ENCODE data around the gene PDIA5. TPM values are rescaled to one million over a fixed set of nuclear protein-coding genes. Genes with fewer than 3 reads are reported as not detected.

Gene PDIA5
- 10 to 100 TPM in 1 of 4 donors, 1 to 10 TPM in 3; 4.6 to 17.1 (median 5.3) TPM for total RNA-seq

DNA sequence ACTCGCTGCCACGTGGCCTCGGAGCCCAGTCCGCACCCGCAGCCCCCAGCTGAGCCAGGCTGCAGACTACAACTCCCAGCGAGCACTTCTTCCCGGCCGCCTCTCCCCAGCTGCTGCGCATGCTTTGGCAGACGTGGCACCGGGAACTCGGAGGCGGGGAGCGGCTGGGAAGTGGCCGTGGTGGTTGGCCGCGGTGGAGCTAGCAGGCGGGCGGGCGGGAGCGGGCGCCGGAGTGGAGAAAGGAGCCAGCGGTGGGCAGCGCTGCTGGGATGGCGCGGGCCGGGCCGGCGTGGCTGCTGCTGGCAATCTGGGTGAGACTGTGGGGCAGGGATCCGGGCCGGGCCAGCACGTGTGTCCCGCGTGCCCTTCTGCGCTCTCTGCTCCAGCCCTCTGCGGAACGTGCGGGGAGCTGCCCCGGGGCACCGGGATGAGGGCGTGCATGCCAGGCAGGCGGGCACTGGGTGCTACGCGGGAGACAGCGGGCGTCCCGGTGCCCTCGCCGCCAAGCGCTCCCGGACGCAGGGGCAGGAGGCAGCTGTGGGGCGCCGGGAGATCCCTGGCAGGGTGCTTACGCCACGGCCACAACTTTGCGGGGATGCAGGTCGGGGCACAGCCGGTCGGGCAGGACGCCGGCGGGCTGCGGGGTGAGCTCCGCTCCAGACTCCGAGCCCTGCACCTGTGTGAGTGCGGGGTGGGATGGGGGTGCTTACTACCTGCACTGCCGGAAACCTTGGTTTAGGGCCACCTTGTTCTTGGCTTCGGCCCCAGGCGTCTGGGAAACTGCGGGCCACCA is at the start of gene PDIA5:
Gene PDIA5 (plus strand): TSS at position 130 of the 793 bp plus-strand sequence. CDS start 140 bp downstream, at position 270.
- intact Hi-C loops (cut with DNase I; ENCODE audit: low total_unique reads), result no loop called here
- WGBS, 2 donors, result 0% methylated on average over 18 to 42 of the region's 72 CpGs
- TF ChIP-seq POLR2A (IDR thresholded peaks at IDR 0.05), result no peak
- TF ChIP-seq, protein P1, sequence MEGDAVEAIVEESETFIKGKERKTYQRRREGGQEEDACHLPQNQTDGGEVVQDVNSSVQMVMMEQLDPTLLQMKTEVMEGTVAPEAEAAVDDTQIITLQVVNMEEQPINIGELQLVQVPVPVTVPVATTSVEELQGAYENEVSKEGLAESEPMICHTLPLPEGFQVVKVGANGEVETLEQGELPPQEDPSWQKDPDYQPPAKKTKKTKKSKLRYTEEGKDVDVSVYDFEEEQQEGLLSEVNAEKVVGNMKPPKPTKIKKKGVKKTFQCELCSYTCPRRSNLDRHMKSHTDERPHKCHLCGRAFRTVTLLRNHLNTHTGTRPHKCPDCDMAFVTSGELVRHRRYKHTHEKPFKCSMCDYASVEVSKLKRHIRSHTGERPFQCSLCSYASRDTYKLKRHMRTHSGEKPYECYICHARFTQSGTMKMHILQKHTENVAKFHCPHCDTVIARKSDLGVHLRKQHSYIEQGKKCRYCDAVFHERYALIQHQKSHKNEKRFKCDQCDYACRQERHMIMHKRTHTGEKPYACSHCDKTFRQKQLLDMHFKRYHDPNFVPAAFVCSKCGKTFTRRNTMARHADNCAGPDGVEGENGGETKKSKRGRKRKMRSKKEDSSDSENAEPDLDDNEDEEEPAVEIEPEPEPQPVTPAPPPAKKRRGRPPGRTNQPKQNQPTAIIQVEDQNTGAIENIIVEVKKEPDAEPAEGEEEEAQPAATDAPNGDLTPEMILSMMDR (IDR thresholded peaks at IDR 0.05), result no peak

DNA sequence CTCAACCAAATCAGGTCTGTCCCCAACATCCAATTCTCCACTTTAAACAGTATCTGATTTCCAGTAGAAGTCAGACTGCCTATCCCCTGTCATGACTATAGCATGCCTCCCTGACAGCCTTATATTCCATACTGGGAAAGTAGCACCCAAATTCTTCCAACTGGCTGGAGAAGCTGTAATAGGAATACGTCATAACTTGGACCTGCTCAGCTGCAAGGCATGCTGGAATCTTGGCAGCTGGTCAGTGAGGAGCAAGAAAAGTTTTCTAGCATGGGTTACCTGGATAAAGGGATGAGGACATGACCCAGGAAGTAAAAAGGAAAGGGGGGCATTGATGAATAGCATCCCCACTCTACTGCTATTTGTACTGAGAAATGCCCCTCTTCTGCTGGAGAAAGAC is 48.1 kb upstream of the PDIA5 start:
- no peak for DNase-seq (ENCODE audit: low spot score in 2 of 2)
- no peak overlapping the region for H3K4me3 ChIP-seq (ENCODE audit: low read depth, poor library complexity, severe bottlenecking)
- intact Hi-C loops (cut with DNase I; ENCODE audit: low total_unique reads), result no loop called here
- no peak for TF ChIP-seq POLR2A (IDR thresholded peaks at IDR 0.05)
- TF ChIP-seq, protein P1 (IDR thresholded peaks at IDR 0.05), result no peak
- 32 to 42% methylated on average over 1 of the region's 1 CpG for WGBS, 2 donors

More for the DNA sequence above, at the start of gene PDIA5:
- peak within 1 kb of the TSS; percentile 58 for H3K4me3 ChIP-seq (ENCODE audit: low read depth, poor library complexity, severe bottlenecking)
- peak; percentile 79 to 97 for DNase-seq (ENCODE audit: low spot score in 2 of 2)

- H3K4me3 ChIP-seq (ENCODE audit: low read depth, poor library complexity, severe bottlenecking), result no peak overlapping the region
- TF ChIP-seq, protein P1 (IDR thresholded peaks at IDR 0.05), result no peak
- no peak for TF ChIP-seq POLR2A (IDR thresholded peaks at IDR 0.05)
- intact Hi-C loops (cut with DNase I; ENCODE audit: low total_unique reads), result no loop called here
- WGBS, 2 donors, result 82 to 86% methylated on average over 3 of the region's 3 CpGs
- DNase-seq (ENCODE audit: low spot score in 2 of 2), result no peak
Observed at GRCh38 chr3:123019161-123019560, 47.7 kb upstream of the PDIA5 start.

GRCh38 chr3:123019591-123019990 is 47.2 kb upstream of the PDIA5 start:
- TF ChIP-seq, protein P1 (IDR thresholded peaks at IDR 0.05), result no peak
- no peak for TF ChIP-seq POLR2A (IDR thresholded peaks at IDR 0.05)
- intact Hi-C loops (cut with DNase I; ENCODE audit: low total_unique reads), result no loop called here
- 94% methylated on average over 5 of the region's 5 CpGs for WGBS, 2 donors
- DNase-seq (ENCODE audit: low spot score in 2 of 2), result no peak
- H3K4me3 ChIP-seq (ENCODE audit: low read depth, poor library complexity, severe bottlenecking), result no peak overlapping the region

DNA sequence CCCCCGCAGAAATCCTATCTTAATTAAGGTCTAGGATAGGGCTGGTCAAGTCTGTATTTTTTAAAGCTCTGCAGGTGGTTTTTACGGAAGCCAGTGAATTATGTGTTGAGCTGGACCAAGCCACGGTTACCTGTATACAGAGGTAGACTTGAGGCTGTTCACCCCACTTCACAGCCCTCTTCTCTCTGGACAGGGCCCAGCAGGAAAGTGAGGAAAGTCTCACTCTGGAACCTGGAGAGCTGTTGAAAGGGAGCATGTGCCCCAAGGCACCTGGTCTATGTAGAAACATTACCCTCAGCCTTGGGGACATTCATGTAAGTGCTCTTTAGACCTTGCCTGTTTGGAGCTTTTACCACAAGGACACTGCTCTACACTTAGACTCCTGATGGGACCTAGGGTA is 46.1 kb upstream of the PDIA5 start:
- TF ChIP-seq POLR2A (IDR thresholded peaks at IDR 0.05), result no peak
- TF ChIP-seq, protein P1 (IDR thresholded peaks at IDR 0.05), result no peak
- intact Hi-C loops (cut with DNase I; ENCODE audit: low total_unique reads), result no loop called here
- WGBS, 2 donors, result 74 to 100% methylated on average over 3 of the region's 3 CpGs
- no peak overlapping the region for H3K4me3 ChIP-seq (ENCODE audit: low read depth, poor library complexity, severe bottlenecking)
- DNase-seq (ENCODE audit: low spot score in 2 of 2), result no peak
